NB4 (cell line): Measurements from ENCODE around the gene NTRK3.

Experiments
- MYC ChIP-seq: IDR thresholded peaks from 2 replicates; pipeline ENCODE4 v1.6.1; 2011; ENCODE audit warnings: low read depth, low read length
- POLR2A ChIP-seq: IDR thresholded peaks from 2 replicates; pipeline ENCODE4 v1.6.1; 2011; ENCODE audit warnings: mild to moderate bottlenecking; ENCODE audit not compliant: insufficient read length; ENCODE audit errors: extremely low read depth
- TF ChIP-seq, protein P1 (sequence below): IDR thresholded peaks from one replicate; pipeline ENCODE4 v1.5.1; 2012; ENCODE audit warnings: low read depth, low read length
- TF ChIP-seq, protein P2 (sequence below): IDR thresholded peaks from 2 replicates; pipeline ENCODE4 v1.6.1; 2011; ENCODE audit warnings: low read depth, low read length

DNA sequence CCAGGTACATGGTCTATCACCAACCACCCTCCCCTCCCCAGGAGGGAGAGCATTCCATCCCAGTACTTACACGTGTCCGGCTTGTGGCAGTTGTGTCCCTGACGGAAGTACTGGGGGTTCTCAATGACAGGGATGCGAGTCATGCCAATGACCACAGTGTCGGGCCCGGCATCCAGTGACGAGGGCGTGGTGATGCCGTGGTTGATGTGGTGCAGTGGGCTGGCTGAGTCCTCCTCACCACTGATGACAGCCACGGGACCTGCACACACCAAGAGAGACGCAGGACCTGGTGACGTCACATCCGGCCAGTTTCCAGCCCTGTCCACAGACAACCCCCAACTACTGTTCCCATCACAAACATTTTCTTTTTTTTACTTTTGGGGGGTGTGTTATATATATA is 223.8 kb downstream of the NTRK3 start:
- TF ChIP-seq POLR2A (no peak), MYC (no peak)
- TF ChIP-seq, protein P1, sequence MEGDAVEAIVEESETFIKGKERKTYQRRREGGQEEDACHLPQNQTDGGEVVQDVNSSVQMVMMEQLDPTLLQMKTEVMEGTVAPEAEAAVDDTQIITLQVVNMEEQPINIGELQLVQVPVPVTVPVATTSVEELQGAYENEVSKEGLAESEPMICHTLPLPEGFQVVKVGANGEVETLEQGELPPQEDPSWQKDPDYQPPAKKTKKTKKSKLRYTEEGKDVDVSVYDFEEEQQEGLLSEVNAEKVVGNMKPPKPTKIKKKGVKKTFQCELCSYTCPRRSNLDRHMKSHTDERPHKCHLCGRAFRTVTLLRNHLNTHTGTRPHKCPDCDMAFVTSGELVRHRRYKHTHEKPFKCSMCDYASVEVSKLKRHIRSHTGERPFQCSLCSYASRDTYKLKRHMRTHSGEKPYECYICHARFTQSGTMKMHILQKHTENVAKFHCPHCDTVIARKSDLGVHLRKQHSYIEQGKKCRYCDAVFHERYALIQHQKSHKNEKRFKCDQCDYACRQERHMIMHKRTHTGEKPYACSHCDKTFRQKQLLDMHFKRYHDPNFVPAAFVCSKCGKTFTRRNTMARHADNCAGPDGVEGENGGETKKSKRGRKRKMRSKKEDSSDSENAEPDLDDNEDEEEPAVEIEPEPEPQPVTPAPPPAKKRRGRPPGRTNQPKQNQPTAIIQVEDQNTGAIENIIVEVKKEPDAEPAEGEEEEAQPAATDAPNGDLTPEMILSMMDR = no peak
- TF ChIP-seq, protein P2, sequence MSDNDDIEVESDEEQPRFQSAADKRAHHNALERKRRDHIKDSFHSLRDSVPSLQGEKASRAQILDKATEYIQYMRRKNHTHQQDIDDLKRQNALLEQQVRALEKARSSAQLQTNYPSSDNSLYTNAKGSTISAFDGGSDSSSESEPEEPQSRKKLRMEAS = no peak
